Activated naive CD4-positive, alpha-beta T cell treated with anti-CD3 and anti-CD28 coated beads, Interleukin-2, amount 50 U/mL, for 16 hours (primary cell): Measurements from ENCODE around the gene FGF19.
"Not testable (repeated sequence)": the region's sequence is repeated elsewhere in the genome, so short reads cannot be mapped to it uniquely, and the experiment has no call there.

Experiments
- DNase-seq: peaks from one replicate; pipeline ENCODE4 v3.0.0-alpha.2; 2020

FGF19 gene

GRCh38 chr11:69716891-69717747 is 13.3 kb upstream of the FGF19 start:
- DNase-seq = no peak

- DNase-seq = no peak
These were observed 12.3 kb upstream of the FGF19 start for GRCh38 chr11:69716099-69716498.

DNA sequence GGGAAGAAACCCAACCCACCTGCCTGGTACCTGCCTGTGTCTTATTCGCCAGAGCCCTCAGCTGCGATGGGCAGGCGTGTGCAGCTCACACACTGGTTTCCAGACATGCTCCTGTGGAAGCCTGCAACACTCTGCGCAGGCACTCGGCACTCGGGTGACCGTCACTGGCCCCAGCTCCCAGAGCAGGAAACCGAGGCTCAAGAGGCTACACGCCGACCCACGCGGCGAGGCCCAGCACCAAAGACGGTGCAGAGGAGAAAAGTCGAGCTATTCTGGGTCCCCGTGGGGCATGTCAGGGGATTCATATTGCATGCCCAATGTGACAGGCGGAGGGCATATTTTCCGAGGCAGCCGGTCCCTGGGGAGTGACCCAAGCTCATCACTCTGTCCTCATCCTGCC is 11.6 kb upstream of the FGF19 start:
- no peak for DNase-seq

DNA sequence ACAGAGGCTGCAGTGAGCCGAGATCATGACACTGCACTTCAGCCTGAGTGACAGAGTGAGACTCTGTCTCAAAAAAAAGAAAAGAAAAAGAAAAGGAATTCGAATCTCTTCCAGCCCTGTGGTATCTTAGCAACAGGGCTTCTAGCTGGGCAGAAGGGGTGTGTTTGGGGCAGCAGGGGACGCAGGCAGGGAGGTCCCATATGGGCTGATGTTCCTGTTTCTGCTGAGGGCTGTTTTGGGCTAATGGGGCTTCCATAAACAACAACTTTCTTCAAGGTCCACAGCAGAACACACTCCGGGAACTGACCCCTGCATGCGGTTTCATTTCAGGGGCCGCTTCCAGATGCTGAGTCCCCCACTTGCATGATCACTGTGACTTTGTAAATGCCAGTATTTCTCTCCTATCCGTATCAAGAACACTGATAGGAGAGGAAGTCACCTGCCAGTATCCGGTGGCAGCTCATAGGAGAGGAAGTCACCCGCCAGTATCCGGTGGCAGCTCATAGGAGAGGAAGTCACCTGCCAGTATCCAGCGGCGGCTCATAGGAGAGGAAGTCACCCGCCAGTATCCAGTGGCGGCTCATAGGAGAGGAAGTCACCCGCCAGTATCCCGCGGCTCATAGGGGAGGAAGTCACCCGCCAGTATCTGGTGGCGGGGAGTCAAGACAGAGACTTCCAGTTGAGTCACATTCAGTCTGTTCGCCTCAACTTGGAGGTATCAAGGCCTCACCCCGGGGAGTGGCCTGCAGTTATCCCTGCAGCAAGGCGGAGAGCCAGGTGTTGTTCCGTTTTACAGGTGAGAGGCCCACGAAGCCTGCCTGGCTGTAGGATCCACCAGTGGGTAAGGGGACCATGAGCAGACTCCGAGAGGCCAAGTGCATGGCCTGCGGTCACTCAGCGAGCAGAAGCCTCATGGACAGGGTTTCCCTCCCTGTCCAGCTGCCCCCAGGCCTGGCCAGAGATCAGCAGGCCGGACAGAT is 8.3 kb upstream of the FGF19 start:
- no peak for DNase-seq

DNA sequence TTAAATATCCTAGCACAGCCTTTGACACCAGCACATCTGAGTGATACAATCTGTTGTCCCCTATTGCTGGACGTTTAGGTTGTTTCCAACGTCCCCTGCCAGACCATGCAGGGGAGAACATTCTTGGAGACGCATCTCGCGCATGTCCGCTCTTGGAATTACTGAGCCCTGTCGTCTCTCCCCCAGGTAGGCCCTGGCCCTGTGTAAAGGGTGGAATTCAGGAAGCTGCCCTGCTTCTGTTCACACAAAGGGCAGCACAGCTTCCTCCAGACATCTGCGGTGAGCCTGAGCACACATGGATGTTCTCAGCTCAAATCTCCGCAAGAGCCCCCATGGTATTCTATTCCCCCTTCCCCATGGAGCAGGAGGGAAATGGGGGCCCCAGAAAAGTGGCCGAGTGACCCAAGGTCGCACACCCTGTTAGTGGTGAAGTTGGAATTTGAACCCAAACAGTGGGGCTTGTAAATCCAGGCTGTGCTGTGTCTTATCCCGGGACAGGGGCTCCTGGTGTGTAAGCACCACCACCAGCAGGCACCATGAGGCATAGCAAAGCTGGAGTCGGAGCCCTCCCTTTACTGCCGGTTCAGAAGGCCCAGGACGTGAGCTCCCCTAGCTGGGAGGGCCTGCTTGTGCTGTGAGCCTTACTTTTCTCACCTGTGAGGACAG is 5.0 kb upstream of the FGF19 start:
- DNase-seq = no peak

DNA sequence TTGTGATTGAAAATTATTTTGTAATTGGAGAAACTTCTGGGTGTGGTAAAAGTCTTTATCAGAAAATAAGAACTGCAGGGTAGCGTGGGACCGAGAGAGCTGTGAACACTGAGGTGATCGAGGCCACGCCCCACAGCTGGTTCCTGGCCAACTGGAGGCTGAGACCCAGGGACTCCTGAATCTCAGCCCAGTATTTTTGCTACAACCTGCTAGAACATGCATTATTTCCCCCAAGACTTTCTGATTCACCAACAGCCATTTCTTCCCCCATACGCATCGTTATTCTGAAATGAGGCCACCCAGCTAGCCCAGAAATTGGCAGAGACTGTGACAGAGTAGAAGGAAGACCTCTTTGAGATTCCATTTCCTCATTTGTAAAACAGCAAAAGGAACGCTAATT is 3.4 kb upstream of the FGF19 start:
- DNase-seq = no peak

DNA sequence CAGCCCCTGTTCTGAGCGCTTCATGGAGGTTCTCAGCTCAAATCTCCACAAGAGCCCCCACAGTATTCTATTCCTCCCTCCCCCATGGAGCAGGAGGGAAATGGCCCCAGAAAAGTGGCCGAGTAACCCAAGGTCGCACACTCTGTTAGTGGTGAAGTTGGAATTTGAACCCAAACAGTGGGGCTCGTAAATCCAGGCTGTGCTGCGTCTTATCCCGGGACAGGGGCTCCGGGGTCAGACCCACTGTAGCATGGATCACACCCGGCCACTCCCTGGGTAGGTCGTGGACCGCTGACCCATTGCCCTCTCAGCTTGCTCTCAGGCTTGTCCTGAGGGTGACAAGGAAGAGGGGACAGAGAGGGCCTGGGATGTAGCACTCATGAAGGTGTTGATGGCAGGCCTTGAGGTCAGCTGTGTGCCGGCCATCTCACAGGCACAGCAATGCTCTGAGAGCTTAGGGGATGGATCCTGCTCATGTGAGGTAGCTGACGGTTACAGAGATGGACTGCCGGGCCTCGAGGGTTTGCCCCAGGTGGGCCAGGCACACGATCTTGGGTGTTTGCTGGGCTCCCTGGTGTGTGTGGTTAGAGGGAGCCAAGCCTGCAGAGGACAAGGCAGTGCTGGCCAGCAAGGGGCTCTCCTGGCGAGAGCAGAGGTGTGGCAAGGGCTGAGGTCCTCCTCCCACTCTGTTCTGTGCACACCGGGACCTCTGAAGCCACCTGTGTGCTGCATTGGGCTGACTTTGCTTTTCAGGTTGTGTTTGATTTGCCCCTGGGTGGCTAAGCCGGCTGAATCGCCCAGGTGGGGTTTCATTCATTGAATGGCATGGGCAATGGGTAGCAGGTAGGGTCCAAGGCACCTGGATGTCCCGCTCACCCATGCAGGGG is 2.3 kb upstream of the FGF19 start:
- no peak for DNase-seq

- DNase-seq = no peak
These were observed 1.6 kb upstream of the FGF19 start for GRCh38 chr11:69705351-69705811.

DNA sequence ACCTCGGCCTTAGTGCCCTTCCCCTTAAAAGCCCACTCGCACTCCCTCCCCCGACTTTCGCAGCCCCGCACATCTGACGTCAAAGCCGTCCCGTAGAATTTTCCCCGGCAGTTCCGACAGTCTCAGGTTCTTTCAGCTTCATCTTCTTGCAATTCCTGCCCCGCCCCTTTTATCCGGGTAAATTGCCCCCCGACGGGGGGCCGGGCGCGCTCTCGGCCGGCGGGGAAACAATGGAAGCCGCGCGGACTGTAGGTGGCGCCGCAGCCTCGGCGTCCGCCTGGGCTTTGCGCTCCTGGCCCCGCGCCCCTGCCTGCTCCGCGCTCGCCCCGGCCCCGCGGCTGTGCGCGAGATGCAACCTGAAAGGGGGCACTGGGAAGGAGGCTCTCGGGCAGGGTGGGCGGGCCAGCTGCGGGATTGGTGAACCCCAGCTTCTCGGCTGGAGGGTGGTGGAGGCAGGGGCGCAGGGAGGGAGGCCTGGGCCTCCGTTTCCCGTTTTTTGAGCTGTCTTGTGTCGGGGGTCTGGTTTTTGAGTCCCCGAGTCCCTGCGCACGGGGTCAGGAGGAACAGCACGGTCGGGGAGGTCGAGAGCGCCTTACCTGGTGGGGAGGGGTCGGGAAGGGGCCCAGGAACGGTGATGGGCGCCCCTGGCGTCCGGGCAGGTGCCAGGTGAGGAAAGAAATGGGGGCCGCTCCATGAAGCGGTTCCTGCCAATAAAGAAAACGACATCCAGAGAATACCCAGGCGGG is 859 bp upstream of the FGF19 start:
- no peak for DNase-seq

GRCh38 chr11:69703453-69703767 is 412 bp downstream of the FGF19 start:
- DNase-seq = no peak

- DNase-seq = no peak
These were observed 911 bp downstream of the FGF19 start for GRCh38 chr11:69702769-69703452.

- no peak for DNase-seq
These were observed 1.6 kb downstream of the FGF19 start for GRCh38 chr11:69702239-69702691.

DNA sequence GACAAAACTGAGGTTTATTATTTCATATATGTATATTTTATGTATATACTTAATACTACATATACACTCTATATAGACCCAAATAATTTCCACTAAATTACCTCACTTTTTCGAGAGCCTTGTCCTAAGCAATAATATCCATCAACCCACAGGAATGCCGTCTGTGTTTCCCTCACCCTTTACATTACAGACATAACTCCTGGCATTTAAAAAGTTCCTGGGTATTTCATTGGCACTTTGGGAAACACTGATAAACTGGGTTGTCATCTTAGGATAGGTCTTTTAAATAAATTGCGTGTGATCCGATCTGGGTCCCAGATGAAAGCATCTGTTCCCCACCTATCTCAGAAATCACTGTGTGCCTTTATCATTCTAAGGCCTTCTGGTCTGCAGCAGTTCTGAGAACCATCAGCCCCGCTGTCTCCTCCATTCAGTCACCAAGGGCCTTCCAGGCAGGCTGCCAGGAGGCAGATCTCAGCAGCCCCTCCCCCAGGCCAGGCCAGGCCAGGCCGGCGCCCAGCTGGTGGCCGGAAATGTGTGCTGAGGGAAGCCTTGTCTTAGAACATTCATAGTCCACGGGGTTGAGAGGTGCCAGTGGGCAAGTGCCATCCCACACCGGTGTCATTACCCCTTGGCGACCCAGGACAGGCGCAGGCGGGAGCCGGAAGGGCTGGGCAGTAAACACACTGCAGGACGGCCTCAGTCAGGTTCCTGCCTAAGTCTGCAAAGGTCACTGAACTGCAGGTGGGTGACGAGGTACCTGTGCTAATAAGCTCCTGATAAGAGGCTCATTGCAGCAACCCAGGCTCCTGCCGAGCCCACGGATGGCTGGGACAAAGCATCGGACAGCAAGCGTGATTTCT is 3.3 kb downstream of the FGF19 start:
- no peak for DNase-seq

- DNase-seq = no peak
These were observed 4.6 kb downstream of the FGF19 start for GRCh38 chr11:69699213-69699612.

- no peak for DNase-seq
These were observed 5.5 kb downstream of the FGF19 start for GRCh38 chr11:69698362-69698761.

DNA sequence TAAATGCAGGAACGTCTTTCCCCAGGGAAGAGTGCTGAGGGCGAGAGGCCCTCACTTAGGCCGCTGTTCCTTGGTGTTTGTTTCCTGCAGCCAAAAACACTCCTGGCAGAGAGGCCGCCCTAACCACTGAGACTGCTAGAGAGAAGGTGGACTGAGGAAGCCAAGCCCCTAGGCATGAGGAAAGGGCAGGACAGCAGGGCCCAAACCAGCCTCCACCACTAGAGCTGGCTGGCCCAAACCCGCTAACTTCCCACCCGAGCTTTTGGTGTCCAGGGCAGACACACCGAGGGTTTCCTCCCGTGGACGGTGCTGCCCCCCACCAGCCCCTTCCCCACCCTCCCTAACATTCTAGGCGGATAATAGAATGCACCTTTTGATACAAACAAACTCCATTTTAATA is 6.0 kb downstream of the FGF19 start:
- DNase-seq = no peak

DNA sequence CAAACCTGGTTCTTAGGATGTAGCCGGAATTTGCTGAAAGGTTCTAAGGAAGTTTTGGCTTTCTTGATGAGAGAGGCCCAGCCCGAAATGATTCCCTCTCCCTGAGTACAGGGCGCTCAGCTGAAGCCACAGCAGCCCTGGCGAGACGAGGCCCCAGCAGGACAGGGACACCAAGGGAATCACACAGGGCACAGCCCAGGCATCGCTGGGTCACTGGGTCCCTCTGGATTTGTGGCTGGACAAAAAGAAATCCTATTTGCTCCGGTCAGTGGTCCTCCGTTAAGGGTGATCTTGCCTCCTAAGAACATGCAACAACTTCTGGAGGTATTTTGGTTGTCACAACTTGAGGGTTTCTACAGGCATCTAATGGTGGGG is 6.4 kb downstream of the FGF19 start:
- DNase-seq = no peak

- DNase-seq = no peak
These were observed 6.9 kb downstream of the FGF19 start for GRCh38 chr11:69696749-69697468.

DNA sequence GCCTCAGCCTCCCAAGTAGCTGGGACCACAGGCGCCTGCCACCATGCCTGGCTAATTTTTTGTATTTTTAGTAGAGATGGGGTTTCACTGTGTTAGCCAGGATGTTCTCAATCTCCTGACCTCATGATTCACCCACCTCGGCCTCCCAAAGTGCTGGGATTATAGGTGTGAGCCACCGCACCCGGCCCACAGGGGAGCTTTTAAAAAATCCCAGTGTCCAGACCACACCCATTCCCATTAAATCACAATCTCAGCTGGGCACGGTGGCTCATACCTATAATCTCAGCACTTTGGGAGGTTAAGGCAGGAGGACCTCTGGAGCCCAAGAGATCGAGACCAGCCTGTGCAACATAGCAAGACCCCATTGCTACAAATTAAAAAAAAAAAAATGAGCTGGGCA is 7.8 kb downstream of the FGF19 start:
- DNase-seq = not testable (repeated sequence)
